Glomerular visceral epithelial cell (primary cell): ENCODE data around the gene CHST8.

Experiments used
- DNase-seq: peaks from one replicate; pipeline ENCODE4 v3.0.0-alpha.2; 2016; ENCODE audit errors: extremely low spot score

Gene CHST8

DNA sequence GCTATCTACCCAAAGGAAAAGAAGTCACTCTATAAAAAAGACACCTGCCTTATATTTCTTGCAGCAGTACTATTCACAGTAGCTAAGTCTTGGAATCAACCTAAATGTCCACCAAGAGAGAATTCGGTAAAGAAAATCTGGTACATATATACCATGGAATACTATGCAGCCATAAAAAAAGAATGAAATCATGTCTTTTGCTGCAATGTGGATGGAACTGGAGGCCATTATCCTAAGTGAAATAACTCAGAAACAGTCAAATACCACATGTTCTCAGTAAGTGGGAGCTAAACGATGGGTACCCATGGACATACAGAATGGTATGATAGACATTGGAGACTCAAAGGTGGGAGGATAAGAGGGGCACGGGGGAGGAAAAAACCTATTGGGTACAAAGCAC lies 92.4 kb downstream of the CHST8 start:
- no peak for DNase-seq

GRCh38 chr19:33715462-33715861 lies 93.7 kb downstream of the CHST8 start:
- no peak for DNase-seq

GRCh38 chr19:33717878-33718277 lies 96.1 kb downstream of the CHST8 start:
- DNase-seq, result no peak

- no peak for DNase-seq
Observed at GRCh38 chr19:33718651-33719254, 97.0 kb downstream of the CHST8 start.

DNA sequence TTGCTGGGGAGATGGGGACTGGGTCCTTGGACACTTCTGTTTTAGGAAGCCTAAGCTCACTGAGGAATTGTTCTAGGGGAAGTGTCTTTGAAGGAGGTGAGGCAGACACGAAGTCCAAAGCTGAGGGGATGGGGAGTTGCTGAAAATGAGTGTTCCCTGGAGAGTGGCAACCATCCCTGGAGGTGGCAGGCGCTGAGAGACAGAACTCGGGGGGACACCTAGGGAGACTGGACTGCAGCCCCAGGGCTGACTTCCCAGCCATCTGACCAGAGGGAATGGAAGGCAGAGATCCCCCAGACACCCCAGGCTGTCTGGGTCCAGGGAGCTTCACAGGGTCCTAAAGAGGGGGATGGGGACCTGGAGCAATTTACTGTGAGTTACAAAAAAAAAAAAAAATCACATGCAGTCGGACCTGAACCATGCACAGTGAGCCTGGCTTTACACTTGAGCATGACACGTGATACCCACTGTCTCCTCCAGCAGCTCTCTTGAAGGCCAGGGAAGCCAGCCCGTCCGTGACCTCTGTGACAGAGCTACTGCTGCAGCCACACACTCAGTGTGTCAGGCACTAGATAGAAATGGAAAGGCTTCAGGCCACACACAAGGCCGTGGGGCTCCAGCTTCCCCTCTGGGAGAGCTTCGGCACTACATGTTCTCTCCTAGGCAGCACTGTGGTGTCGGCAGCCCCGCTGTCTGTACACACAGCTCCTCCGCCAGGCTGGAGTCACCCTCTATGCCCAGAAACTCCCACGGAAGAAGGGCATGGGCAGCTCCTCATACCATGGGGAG lies 97.8 kb downstream of the CHST8 start:
- no peak for DNase-seq

DNA sequence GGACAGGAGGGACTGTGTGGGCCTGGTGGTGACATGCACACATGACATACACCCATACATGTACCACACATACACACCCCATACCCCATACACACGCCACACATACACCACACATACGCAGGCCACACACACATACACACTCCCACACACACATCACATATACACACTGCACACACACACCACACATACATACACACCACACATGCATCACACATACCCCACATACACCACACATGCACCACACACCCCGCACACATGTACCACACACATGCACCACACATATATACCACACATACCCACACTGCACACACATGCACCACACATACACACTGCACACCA lies 98.4 kb downstream of the CHST8 start:
- no peak for DNase-seq

GRCh38 chr19:33720691-33721682 lies 99.2 kb downstream of the CHST8 start:
- DNase-seq, result no peak

DNA sequence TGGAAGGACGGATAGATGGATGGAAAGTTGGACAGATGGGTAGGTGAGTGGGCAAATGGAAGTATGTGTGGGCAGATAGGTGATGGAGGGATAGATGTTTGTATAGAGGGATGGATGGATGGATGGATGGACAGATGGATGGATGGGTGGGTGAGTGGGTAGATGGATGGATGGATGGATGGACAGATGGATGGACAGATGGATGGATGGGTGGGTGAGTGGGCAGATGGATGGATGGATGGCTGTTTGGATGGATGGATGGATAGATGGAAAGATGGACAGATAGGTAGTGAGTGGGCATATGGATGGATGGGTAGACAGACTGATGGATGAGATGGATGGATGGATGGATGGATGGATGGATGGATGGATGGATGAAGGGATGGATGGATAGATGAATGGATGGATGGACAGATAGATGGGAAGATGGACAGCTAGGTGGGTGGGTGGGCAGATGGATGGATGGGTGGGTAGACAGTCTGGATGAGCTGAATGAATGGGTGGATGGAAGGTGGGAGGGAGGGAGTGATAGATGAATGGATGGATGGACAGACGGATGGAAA lies 100.1 kb downstream of the CHST8 start:
- no peak for DNase-seq

GRCh38 chr19:33722456-33723239 lies 100.9 kb downstream of the CHST8 start:
- no peak for DNase-seq

DNA sequence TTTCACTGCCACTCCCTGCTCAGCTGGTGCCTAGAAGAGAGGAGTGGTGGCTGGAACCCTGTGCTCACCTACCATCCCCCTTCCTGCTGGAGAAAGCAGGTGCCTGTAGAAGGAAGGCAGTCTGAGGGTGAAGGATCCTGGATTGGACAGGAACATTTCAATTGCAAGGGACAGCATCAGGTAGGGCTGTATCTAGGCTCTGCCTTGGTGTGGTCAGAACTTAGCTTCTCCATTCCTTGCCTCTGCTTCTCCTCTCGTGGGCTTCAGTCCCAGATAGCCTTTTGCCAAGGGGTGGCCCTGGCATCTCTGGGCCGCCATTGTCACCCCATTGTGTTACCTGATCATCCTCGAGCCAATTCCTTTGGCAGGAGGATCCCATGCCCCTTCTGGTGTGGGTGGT lies 101.8 kb downstream of the CHST8 start:
- no peak for DNase-seq

- no peak for DNase-seq
Observed at GRCh38 chr19:33724021-33724720, 102.4 kb downstream of the CHST8 start.

- no peak for DNase-seq
Observed at GRCh38 chr19:33724721-33725060, 102.9 kb downstream of the CHST8 start.

DNA sequence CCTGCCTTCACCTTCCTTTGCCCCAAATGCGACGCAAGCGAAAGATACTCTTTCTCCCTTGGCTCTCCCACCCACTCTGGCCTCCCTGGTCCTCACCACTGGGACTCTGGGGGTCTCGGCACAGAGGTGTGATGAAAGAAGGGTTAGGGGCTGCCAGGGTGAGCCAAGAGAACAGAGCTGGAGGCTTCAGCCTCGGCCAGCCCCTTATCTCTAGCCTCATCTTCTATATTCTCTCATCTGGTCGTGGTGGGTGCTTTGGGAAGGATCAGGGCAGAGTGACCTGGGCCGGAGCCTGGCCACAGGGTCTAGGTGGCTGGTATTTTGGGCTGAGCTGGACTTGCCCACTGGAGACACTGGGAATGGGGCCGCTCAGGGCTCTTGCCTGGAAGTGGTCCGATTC lies 103.8 kb downstream of the CHST8 start:
- DNase-seq, result no peak

DNA sequence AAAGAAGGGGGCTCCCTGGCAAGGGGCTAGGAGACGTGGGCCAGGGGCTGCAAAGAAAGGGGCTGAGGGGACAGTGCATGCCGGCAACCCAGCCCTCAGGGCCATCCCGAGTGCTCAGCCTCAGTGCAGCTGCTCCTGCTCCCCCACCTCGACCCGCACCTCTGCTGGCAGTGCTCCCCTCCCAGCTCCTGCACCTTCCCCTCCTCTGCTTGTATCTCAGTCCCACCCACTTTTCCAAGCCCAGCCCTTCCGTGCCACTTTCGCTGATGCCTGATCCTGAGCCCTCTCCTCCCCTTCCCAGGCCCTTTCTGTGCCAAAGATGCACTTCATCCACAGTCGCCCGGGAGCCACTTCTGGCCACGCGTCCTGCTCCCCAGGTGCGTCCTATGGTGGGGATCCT lies 105.0 kb downstream of the CHST8 start:
- no peak for DNase-seq

- no peak for DNase-seq
Observed at GRCh38 chr19:33727331-33727998, 105.7 kb downstream of the CHST8 start.

DNA sequence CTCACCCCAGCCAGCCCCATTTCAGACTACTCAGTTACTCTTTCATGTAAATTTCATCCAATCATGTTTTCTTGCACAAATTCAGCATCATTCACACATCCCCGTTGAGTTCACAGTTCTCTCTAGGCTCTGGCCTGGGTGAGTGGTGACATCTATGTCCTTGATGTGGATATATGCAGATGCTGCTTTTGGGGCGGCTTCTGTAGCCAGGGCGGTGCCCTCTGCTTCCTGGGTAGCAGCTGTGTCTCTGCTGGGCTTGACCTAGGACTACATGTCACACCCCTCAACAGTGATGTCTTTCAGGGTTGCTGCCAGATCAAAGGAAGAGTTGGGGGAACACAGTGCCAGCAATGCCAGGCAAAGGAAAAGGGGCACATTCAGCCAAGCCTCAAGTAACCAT lies 106.4 kb downstream of the CHST8 start:
- DNase-seq, result no peak

- DNase-seq, result no peak
Observed at GRCh38 chr19:33730858-33731607, 109.3 kb downstream of the CHST8 start.

GRCh38 chr19:33731881-33732280 lies 110.1 kb downstream of the CHST8 start:
- no peak for DNase-seq

- DNase-seq, result no peak
Observed at GRCh38 chr19:33734913-33735312, 113.2 kb downstream of the CHST8 start.

GRCh38 chr19:33736158-33736557 lies 114.4 kb downstream of the CHST8 start:
- DNase-seq, result no peak
